ENCODE measurements around the gene MCCD1. TPM values are rescaled to one million over a fixed set of nuclear protein-coding genes. Genes with fewer than 3 reads are reported as not detected.
"Not testable (repeated sequence)": the region's sequence is repeated elsewhere in the genome, so short reads cannot be mapped to it uniquely, and the experiment has no call there.

Gene MCCD1
- total and polyA plus RNA-seq, 2 of the 13 experiments (the other 11 are each of a cell fraction or from before 2014, with no cell fraction given), result 0.15 TPM; not detected in 1

GRCh38 chr6:31495580-31495979 lies 33.2 kb upstream of the MCCD1 start:
- no peak for ATAC-seq
- peak; percentile 54 for FAIRE-seq
- Histone ChIP-seq H3K4me3 (replicated peaks in 1 of 3; ENCODE audit: insufficient read depth in 1 of 3, low read depth in 2 of 3, low read length in 3 of 3) (peak overlapping the region in 2 of 3 experiments; percentile 57 to 80; a peak in 1 of 6 replicates), H3K4me1 (ENCODE audit: insufficient read depth, low read length) (peaks cover 50% of the 10 kb centered on the region), H3K27ac (ENCODE audit: extremely low read length, insufficient read depth, low read length) (no peak overlapping the region), H3K79me2 (ENCODE audit: insufficient read depth, low read length) (no peaks in the 10 kb centered on the region), H2AFZ (ENCODE audit: low read length) (no peak overlapping the region), H3K9ac (ENCODE audit: insufficient read depth, low read depth, low read length) (no peak overlapping the region), H4K20me1 (ENCODE audit: insufficient read depth, low read length) (no peaks in the 10 kb centered on the region), H3K4me2 (ENCODE audit: low read depth, low read length) (peak overlapping the region; percentile 86), H3K27me3 (ENCODE audit: control insufficient read depth in 1 of 2, insufficient read depth in 2 of 2, low read length in 2 of 2) (peaks cover 0 to 20% of the 10 kb centered on the region in 2 experiments; a peak in 2 of 5 replicates), H3K9me3 (ENCODE audit: low read length) (no peaks in the 10 kb centered on the region), H3K36me3 (replicated peaks in 1 of 2; ENCODE audit: control insufficient read depth in 1 of 2, insufficient read depth in 2 of 2, low read length in 2 of 2) (no peaks in the 10 kb centered on the region)
- 52% methylated on average over 2 of the region's 2 CpGs for WGBS (ENCODE audit: low lambda C conversion rate)
- ChIA-PET POLR2A (interaction anchor here (1.3 to 4.4 kb wide), 2 partner anchors 33 to 46 kb away, joined by 3 to 20 read pairs; partner anchors contain the start of gene DDX39B), CTCF (ENCODE audit: low intra/inter-chr PET ratio, low total read pairs) (no interaction called here)
- no peak for DNase-seq (ENCODE audit: low spot score)
- BruUV-seq (replicated peaks), result no TSS peak
- in situ Hi-C loops (cut with HindIII; ENCODE audit: extremely low pct_ligation_motif_present, low pct_unique_long_range_greater_than_20kb) (no loop called here), intact Hi-C loops (cut with micrococcal nuclease; ENCODE audit: unreplicated experiment) (loop anchor here (2.0 kb wide), 1 partner anchor 51 kb away; the partner anchor contains the start of genes ATP6V1G2 and NFKBIL1)
- no peak for TF ChIP-seq POLR2AphosphoS5 (IDR thresholded peaks at IDR 0.05; ENCODE audit: low read depth, low read length)
- TF ChIP-seq ZSCAN22 (CRISPR knock-in tag; IDR thresholded peaks at IDR 0.05), result peak; percentile 71; the same call in 1 of the 2 replicates

GRCh38 chr6:31496826-31497225 lies 31.9 kb upstream of the MCCD1 start:
- H3K9ac ChIP-seq (ENCODE audit: insufficient read depth, low read depth, low read length); H2AFZ ChIP-seq (ENCODE audit: low read length); in situ Hi-C loops (cut with HindIII; ENCODE audit: extremely low pct_ligation_motif_present, low pct_unique_long_range_greater_than_20kb); CTCF ChIA-PET (ENCODE audit: low intra/inter-chr PET ratio, low total read pairs); BruUV-seq (replicated peaks); H3K36me3 ChIP-seq (replicated peaks in 1 of 2; ENCODE audit: control insufficient read depth in 1 of 2, insufficient read depth in 2 of 2, low read length in 2 of 2); H3K9me3 ChIP-seq (ENCODE audit: low read length); ATAC-seq; H4K20me1 ChIP-seq (ENCODE audit: insufficient read depth, low read length); FAIRE-seq; H3K79me2 ChIP-seq (ENCODE audit: insufficient read depth, low read length); H3K27ac ChIP-seq (ENCODE audit: extremely low read length, insufficient read depth, low read length); DNase-seq (ENCODE audit: low spot score): not testable (repeated sequence)
- TF ChIP-seq ZNF30 (CRISPR knock-in tag; IDR thresholded peaks at IDR 0.05) (0 out of 2 replicates have a peak, but pooled peaks have one; percentile 31), ZNF691 (CRISPR knock-in tag; IDR thresholded peaks at IDR 0.05; ENCODE audit: borderline replicate concordance, low read depth) (peak; percentile 33; the same call in 1 of the 2 replicates)
- Histone ChIP-seq H3K27me3 (ENCODE audit: control insufficient read depth in 1 of 2, insufficient read depth in 2 of 2, low read length in 2 of 2) (peaks cover 0 to 20% of the 10 kb centered on the region in 2 experiments; a peak in 1 of 5 replicates), H3K4me1 (ENCODE audit: insufficient read depth, low read length) (peaks cover 48% of the 10 kb centered on the region), H3K4me2 (ENCODE audit: low read depth, low read length) (peak overlapping the region; percentile 82), H3K4me3 (replicated peaks in 1 of 3; ENCODE audit: insufficient read depth in 1 of 3, low read depth in 2 of 3, low read length in 3 of 3) (peak overlapping the region in 1 of 3 experiments; percentile 79; a peak in 1 of 6 replicates)
- POLR2A ChIA-PET, result interaction anchor here (2.0 to 4.4 kb wide), 2 partner anchors 32 to 45 kb away, joined by 13 to 20 read pairs; partner anchors contain the start of genes DDX39B and MCCD1
- 19% methylated on average over 4 of the region's 4 CpGs for whole genome bisulfite sequencing (ENCODE audit: low lambda C conversion rate)
- intact Hi-C loops (cut with micrococcal nuclease; ENCODE audit: unreplicated experiment), result loop anchor here (2.0 kb wide), 1 partner anchor 32 kb away; the partner anchor contains the start of gene MCCD1

Data from HepG2 (cell line).